Stimulated activated effector memory CD8-positive, alpha-beta T cell treated with anti-CD3 and anti-CD28 coated beads, Interleukin-12 subunit alpha, Interleukin-12 subunit beta, amount 100 ng/mL, for 72 hours (primary cell): ENCODE measurements around the gene ZIC1.
A peak's percentile ranks its signal among the peaks of the same experiment; 100 is the strongest.

Experiments used
- ATAC-seq: fragments of 150-1000 bp; cut with Tn5 transposase; 2 replicates; pipeline ENCODE4 v1.10.0; 2021
- DNase-seq, 2 donors: peaks; one replicate each; pipeline ENCODE4 v3.0.0; 2021 to 2022; ENCODE audit warnings: low spot score in 2 of 2
- H3K27ac Mint-ChIP-seq: one replicate; pipeline ENCODE4 v1.8.0; 2022; ENCODE audit warnings: mild to moderate bottlenecking, mixed read lengths
- H3K36me3 Mint-ChIP-seq: one replicate; pipeline ENCODE4 v1.8.0; 2022; ENCODE audit warnings: mild to moderate bottlenecking, mixed read lengths
- H3K4me1 Mint-ChIP-seq: one replicate; pipeline ENCODE4 v1.8.0; 2022; ENCODE audit warnings: mixed read lengths
- H3K4me3 Mint-ChIP-seq: one replicate; pipeline ENCODE4 v1.8.0; 2022; ENCODE audit warnings: mild to moderate bottlenecking, mixed read lengths
- H3K9me3 Mint-ChIP-seq: one replicate; pipeline ENCODE4 v1.8.0; 2022; ENCODE audit warnings: mixed read lengths

The ZIC1 gene

GRCh38 chr3:147410116-147410525, 956 bp downstream of the ZIC1 start:
- H3K36me3 Mint-ChIP-seq, result peaks cover 30% of the 10 kb centered on the region
- peaks cover 14% of the 10 kb centered on the region for H3K9me3 Mint-ChIP-seq
- peak in 1 of 2 donors; percentile 40 for DNase-seq
- H3K4me3 Mint-ChIP-seq, result no peak overlapping the region
- H3K27ac Mint-ChIP-seq, result no peak overlapping the region
- ATAC-seq, result no peak
- peaks cover 40% of the 10 kb centered on the region for H3K4me1 Mint-ChIP-seq

DNA sequence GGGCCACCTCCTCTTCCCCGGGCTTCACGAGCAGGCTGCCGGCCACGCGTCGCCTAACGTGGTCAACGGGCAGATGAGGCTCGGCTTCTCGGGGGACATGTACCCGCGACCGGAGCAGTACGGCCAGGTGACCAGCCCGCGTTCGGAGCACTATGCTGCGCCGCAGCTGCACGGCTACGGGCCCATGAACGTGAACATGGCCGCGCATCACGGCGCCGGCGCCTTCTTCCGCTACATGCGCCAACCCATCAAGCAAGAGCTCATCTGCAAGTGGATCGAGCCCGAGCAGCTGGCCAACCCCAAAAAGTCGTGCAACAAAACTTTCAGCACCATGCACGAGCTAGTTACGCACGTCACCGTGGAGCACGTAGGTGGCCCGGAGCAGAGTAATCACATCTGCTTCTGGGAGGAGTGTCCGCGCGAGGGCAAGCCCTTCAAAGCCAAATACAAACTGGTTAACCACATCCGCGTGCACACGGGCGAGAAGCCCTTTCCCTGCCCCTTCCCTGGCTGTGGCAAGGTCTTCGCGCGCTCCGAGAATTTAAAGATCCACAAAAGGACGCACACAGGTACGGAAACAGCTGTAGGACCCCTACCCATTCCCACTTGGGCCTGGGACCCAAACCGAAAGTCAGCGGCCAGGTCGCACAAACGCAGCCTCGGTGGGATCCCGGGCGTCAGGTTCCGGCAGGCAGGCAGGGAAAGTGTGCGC, 1.5 kb downstream of the ZIC1 start:
- Mint-ChIP-seq H3K36me3 (peaks cover 30% of the 10 kb centered on the region), H3K9me3 (peaks cover 14% of the 10 kb centered on the region), H3K27ac (no peak overlapping the region), H3K4me3 (peak overlapping the region; percentile 50), H3K4me1 (peaks cover 40% of the 10 kb centered on the region)
- peak in 1 of 2 donors; percentile 47 for DNase-seq
- no peak for ATAC-seq

- Mint-ChIP-seq H3K36me3 (peaks cover 30% of the 10 kb centered on the region), H3K4me1 (peaks cover 40% of the 10 kb centered on the region), H3K27ac (no peak overlapping the region), H3K4me3 (peak overlapping the region; percentile 50), H3K9me3 (peaks cover 14% of the 10 kb centered on the region)
- DNase-seq (peak in 1 of 2 donors; percentile 47), ATAC-seq (no peak)
Observed at GRCh38 chr3:147411238-147411814, 2.2 kb downstream of the ZIC1 start.

- ATAC-seq (no peak), DNase-seq (peak in 1 of 2 donors; percentile 44)
- Mint-ChIP-seq H3K4me1 (peaks cover 40% of the 10 kb centered on the region), H3K27ac (no peak overlapping the region), H3K4me3 (peak overlapping the region; percentile 50), H3K9me3 (peaks cover 11% of the 10 kb centered on the region), H3K36me3 (peaks cover 30% of the 10 kb centered on the region)
Observed at GRCh38 chr3:147411815-147412241, 2.7 kb downstream of the ZIC1 start.

- Mint-ChIP-seq H3K4me1 (peaks cover 40% of the 10 kb centered on the region), H3K9me3 (peaks cover 11% of the 10 kb centered on the region), H3K4me3 (peak overlapping the region; percentile 63), H3K27ac (no peak overlapping the region), H3K36me3 (peaks cover 30% of the 10 kb centered on the region)
- no peak for ATAC-seq
- DNase-seq, result peak in 1 of 2 donors; percentile 44
Observed at GRCh38 chr3:147412261-147412916, 3.2 kb downstream of the ZIC1 start.

GRCh38 chr3:147412917-147413685, 3.9 kb downstream of the ZIC1 start:
- H3K4me1 Mint-ChIP-seq, result peaks cover 37% of the 10 kb centered on the region
- peaks cover 10% of the 10 kb centered on the region for H3K9me3 Mint-ChIP-seq
- DNase-seq (peak in 1 of 2 donors; percentile 47), ATAC-seq (no peak)
- H3K4me3 Mint-ChIP-seq, result peak overlapping the region; percentile 63
- H3K36me3 Mint-ChIP-seq, result peaks cover 28% of the 10 kb centered on the region
- peak overlapping the region; percentile 46 for H3K27ac Mint-ChIP-seq

- Mint-ChIP-seq H3K36me3 (peaks cover 20% of the 10 kb centered on the region), H3K4me1 (peaks cover 30% of the 10 kb centered on the region), H3K27ac (peak overlapping the region; percentile 46), H3K9me3 (peaks cover 6% of the 10 kb centered on the region), H3K4me3 (peak overlapping the region; percentile 63)
- DNase-seq (no peak), ATAC-seq (no peak)
Observed at GRCh38 chr3:147413686-147414389, 4.7 kb downstream of the ZIC1 start.

- ATAC-seq, result no peak
- DNase-seq, result no peak
- H3K36me3 Mint-ChIP-seq, result peaks cover 18% of the 10 kb centered on the region
- H3K4me1 Mint-ChIP-seq, result peaks cover 28% of the 10 kb centered on the region
- H3K9me3 Mint-ChIP-seq, result peaks cover 6% of the 10 kb centered on the region
- H3K4me3 Mint-ChIP-seq, result no peak overlapping the region
- no peak overlapping the region for H3K27ac Mint-ChIP-seq
Observed at GRCh38 chr3:147414390-147415138, 5.4 kb downstream of the ZIC1 start.

DNA sequence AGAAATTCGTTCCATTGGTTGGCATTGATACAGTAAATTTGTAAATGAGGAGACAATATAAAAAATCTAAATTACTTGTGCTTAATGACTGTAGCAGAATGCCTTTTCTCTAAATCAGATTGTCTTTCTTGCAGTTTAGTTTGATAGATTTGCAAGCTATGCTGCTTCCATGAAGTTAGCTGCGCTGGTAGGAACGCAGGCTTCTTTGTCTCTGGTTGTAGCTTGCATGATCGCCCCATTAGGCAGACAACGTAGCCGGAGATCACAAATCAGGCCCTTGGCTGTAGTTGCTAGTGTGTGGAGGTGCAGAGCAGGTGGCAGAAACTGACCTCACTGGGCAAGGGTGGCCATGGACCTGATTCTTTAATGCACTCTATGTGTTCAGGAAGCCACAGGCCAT, 6.1 kb downstream of the ZIC1 start:
- DNase-seq (no peak), ATAC-seq (no peak)
- Mint-ChIP-seq H3K27ac (no peak overlapping the region), H3K36me3 (peaks cover 18% of the 10 kb centered on the region), H3K4me3 (no peak overlapping the region), H3K4me1 (peaks cover 28% of the 10 kb centered on the region), H3K9me3 (peaks cover 8% of the 10 kb centered on the region)

- Mint-ChIP-seq H3K36me3 (peaks cover 17% of the 10 kb centered on the region), H3K4me1 (peaks cover 24% of the 10 kb centered on the region), H3K9me3 (peaks cover 8% of the 10 kb centered on the region), H3K27ac (no peak overlapping the region), H3K4me3 (no peak overlapping the region)
- no peak for DNase-seq
- no peak for ATAC-seq
Observed at GRCh38 chr3:147415874-147416273, 6.7 kb downstream of the ZIC1 start.

- peaks cover 14% of the 10 kb centered on the region for H3K4me1 Mint-ChIP-seq
- H3K9me3 Mint-ChIP-seq, result peaks cover 3% of the 10 kb centered on the region
- DNase-seq, result no peak
- ATAC-seq, result no peak
- peaks cover 7% of the 10 kb centered on the region for H3K36me3 Mint-ChIP-seq
- no peak overlapping the region for H3K27ac Mint-ChIP-seq
- no peak overlapping the region for H3K4me3 Mint-ChIP-seq
Observed at GRCh38 chr3:147416931-147417330, 7.8 kb downstream of the ZIC1 start.

GRCh38 chr3:147417551-147418295, 8.6 kb downstream of the ZIC1 start:
- Mint-ChIP-seq H3K9me3 (peaks cover 3% of the 10 kb centered on the region), H3K4me3 (no peak overlapping the region), H3K27ac (no peak overlapping the region), H3K36me3 (peaks cover 7% of the 10 kb centered on the region), H3K4me1 (peaks cover 10% of the 10 kb centered on the region)
- ATAC-seq (no peak), DNase-seq (no peak)

DNA sequence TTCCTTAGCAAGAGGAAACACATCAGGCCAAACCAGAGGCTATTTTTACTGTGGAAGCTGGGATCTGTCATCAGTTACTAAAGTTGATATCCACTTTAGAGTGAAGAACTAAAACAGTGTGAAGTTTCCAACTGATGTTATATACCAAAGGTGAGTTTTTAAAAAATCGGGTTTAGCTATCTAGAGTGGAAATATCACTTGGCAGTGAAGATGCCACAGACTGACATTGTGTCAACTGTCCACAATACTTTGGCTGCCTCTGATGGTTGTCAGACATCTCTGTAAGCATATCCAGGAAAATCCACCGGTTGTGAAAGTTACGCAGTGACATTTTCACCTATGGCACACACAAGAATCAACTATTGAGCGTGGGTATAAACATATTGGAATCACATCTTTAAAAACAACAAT, 9.2 kb downstream of the ZIC1 start:
- peaks cover 3% of the 10 kb centered on the region for H3K9me3 Mint-ChIP-seq
- H3K4me3 Mint-ChIP-seq, result no peak overlapping the region
- H3K27ac Mint-ChIP-seq, result no peak overlapping the region

More for the DNA sequence above, 9.2 kb downstream of the ZIC1 start:
- DNase-seq (no peak), ATAC-seq (no peak)
- H3K36me3 Mint-ChIP-seq, result peaks cover 4% of the 10 kb centered on the region
- peaks cover 5% of the 10 kb centered on the region for H3K4me1 Mint-ChIP-seq
